ENCODE results near the gene ITPR3. TPM values are rescaled to one million over a fixed set of nuclear protein-coding genes. Genes with fewer than 3 reads are reported as not detected.
A peak's percentile ranks its signal among the peaks of the same experiment; 100 is the strongest.

ITPR3 gene
- total and polyA plus RNA-seq, 4 donors, result 0.49 to 2.8 (median 0.71) TPM

DNA sequence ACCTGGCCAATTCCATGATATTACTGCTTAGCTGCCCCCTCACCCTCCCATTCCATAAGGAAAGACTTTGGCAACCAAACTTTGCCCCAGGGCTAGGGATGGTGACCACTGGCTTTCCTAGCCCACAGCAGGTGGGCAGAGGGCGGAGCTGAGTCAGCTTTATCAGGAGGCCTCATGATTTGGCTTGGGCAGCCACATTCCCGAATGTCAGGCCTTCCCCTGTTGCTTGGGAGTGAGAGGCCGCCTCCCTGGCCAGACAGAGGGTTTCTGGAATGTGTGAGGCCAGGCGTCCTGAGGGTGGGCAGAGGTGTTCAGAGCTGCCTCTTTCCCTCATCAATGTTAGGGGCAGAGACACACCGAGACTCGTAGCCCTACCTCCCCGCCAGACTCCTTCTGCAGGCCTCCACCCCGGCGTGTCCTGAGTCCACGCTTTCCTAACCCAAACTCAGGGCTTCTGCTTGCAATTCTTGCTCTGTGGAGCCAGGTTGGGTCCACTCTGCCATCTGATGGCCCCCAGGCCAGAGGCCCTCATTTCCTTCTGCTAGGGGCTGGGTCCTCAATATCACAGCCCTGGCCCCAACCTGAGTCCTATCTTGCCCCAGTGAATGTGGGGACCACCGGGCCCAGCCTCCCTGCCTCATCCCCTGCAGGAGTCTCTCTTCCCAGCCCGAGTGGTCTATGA lies 71.1 kb downstream of the ITPR3 start (continued):
- TF ChIP-seq, protein P1, sequence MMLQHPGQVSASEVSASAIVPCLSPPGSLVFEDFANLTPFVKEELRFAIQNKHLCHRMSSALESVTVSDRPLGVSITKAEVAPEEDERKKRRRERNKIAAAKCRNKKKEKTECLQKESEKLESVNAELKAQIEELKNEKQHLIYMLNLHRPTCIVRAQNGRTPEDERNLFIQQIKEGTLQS (IDR thresholded peaks at IDR 0.05), result no peak
- no peak for TF ChIP-seq RXRA (IDR thresholded peaks at IDR 0.05)
- TF ChIP-seq FOXA1 (IDR thresholded peaks at IDR 0.05), result no peak
- TF ChIP-seq TAF1 (conservative IDR thresholded peaks at IDR 0.05), result no peak

DNA sequence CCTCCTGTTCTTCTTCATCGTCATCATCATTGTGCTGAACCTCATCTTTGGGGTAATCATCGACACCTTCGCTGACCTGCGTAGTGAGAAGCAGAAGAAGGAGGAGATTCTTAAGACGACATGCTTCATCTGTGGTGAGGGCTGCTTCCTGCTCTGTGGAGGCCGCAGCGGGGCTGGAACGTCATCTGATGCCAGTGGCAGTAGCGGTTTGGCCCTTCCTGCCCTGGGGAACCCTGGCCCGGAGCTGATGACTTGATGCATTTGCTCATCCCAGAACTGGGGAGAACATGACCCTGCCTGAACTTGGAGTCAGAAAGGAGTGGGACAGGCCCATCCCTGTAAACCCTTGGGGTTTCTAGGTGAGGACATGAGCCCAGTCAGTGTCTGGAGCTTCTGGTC lies 71.6 kb downstream of the ITPR3 start:
- H3K27ac ChIP-seq (ENCODE audit: low read depth in 1 of 2, low read length in 2 of 2), result peak overlapping the region in 1 of 2 donors; percentile 2
- no peak for DNase-seq (ENCODE audit: low spot score)
- H3K4me1 ChIP-seq (ENCODE audit: control insufficient read depth in 4 of 4, insufficient read depth in 4 of 4, low read length in 3 of 4), result peaks cover 0 to 6% (median 0%) of the 10 kb centered on the region in 4 donors
- TF ChIP-seq, protein P2, sequence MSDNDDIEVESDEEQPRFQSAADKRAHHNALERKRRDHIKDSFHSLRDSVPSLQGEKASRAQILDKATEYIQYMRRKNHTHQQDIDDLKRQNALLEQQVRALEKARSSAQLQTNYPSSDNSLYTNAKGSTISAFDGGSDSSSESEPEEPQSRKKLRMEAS (IDR thresholded peaks at IDR 0.05), result no peak
- TF ChIP-seq SP1 (IDR thresholded peaks at IDR 0.05), result no peak
- TF ChIP-seq NR2F2 (IDR thresholded peaks at IDR 0.05), result no peak
- TF ChIP-seq FOXA1 (IDR thresholded peaks at IDR 0.05), result no peak
- no peak for TF ChIP-seq HNF4G (IDR thresholded peaks at IDR 0.05)
- no peak for TF ChIP-seq FOXA2 (IDR thresholded peaks at IDR 0.05)
- TF ChIP-seq, protein P3, sequence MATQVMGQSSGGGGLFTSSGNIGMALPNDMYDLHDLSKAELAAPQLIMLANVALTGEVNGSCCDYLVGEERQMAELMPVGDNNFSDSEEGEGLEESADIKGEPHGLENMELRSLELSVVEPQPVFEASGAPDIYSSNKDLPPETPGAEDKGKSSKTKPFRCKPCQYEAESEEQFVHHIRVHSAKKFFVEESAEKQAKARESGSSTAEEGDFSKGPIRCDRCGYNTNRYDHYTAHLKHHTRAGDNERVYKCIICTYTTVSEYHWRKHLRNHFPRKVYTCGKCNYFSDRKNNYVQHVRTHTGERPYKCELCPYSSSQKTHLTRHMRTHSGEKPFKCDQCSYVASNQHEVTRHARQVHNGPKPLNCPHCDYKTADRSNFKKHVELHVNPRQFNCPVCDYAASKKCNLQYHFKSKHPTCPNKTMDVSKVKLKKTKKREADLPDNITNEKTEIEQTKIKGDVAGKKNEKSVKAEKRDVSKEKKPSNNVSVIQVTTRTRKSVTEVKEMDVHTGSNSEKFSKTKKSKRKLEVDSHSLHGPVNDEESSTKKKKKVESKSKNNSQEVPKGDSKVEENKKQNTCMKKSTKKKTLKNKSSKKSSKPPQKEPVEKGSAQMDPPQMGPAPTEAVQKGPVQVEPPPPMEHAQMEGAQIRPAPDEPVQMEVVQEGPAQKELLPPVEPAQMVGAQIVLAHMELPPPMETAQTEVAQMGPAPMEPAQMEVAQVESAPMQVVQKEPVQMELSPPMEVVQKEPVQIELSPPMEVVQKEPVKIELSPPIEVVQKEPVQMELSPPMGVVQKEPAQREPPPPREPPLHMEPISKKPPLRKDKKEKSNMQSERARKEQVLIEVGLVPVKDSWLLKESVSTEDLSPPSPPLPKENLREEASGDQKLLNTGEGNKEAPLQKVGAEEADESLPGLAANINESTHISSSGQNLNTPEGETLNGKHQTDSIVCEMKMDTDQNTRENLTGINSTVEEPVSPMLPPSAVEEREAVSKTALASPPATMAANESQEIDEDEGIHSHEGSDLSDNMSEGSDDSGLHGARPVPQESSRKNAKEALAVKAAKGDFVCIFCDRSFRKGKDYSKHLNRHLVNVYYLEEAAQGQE (IDR thresholded peaks at IDR 0.05), result no peak
- TF ChIP-seq YY1 (IDR thresholded peaks at IDR 0.05), result no peak
- TF ChIP-seq, protein P4, sequence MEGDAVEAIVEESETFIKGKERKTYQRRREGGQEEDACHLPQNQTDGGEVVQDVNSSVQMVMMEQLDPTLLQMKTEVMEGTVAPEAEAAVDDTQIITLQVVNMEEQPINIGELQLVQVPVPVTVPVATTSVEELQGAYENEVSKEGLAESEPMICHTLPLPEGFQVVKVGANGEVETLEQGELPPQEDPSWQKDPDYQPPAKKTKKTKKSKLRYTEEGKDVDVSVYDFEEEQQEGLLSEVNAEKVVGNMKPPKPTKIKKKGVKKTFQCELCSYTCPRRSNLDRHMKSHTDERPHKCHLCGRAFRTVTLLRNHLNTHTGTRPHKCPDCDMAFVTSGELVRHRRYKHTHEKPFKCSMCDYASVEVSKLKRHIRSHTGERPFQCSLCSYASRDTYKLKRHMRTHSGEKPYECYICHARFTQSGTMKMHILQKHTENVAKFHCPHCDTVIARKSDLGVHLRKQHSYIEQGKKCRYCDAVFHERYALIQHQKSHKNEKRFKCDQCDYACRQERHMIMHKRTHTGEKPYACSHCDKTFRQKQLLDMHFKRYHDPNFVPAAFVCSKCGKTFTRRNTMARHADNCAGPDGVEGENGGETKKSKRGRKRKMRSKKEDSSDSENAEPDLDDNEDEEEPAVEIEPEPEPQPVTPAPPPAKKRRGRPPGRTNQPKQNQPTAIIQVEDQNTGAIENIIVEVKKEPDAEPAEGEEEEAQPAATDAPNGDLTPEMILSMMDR (IDR thresholded peaks at IDR 0.05; ENCODE audit: low read depth, low read length, missing input control), result no peak
- TF ChIP-seq RXRA (IDR thresholded peaks at IDR 0.05), result no peak
- TF ChIP-seq TAF1 (conservative IDR thresholded peaks at IDR 0.05), result no peak
- no peak for TF ChIP-seq JUND (IDR thresholded peaks at IDR 0.05)
- WGBS, result 71% methylated on average over 10 of the region's 10 CpGs
- no peaks in the 10 kb centered on the region for H3K9me3 ChIP-seq (ENCODE audit: control insufficient read depth in 4 of 4, low read length in 3 of 4)
- H3K27me3 ChIP-seq (ENCODE audit: control insufficient read depth in 4 of 4, insufficient read depth in 4 of 4, low read length in 3 of 4), result no peaks in the 10 kb centered on the region
- H3K4me3 ChIP-seq (ENCODE audit: low read depth in 1 of 3, low read length in 3 of 3), result no peak overlapping the region
- no peak overlapping the region for H3K9ac ChIP-seq (ENCODE audit: low read depth in 1 of 2, low read length in 2 of 2)
- H3K36me3 ChIP-seq (ENCODE audit: control insufficient read depth in 4 of 4, insufficient read depth in 3 of 4, low read depth in 1 of 4, low read length in 3 of 4), result peaks cover 0 to 5% (median 2%) of the 10 kb centered on the region in 4 donors
